Nephron progenitor cell (in vitro differentiated cells): ENCODE data around the gene DAB2IP.

Experiments used
- DNase-seq: peaks from one replicate; pipeline ENCODE4 v3.0.0; 2021
- H3K27ac Mint-ChIP-seq: 2 replicates; pipeline ENCODE4 v1.8.0; 2021; ENCODE audit warnings: mild to moderate bottlenecking, moderate library complexity, mixed read lengths
- H3K27me3 Mint-ChIP-seq: 2 replicates; pipeline ENCODE4 v1.8.0; 2021; ENCODE audit warnings: mild to moderate bottlenecking, low read depth, mixed read lengths; ENCODE audit not compliant: poor library complexity
- H3K36me3 Mint-ChIP-seq: 2 replicates; pipeline ENCODE4 v1.8.0; 2021; ENCODE audit warnings: low read depth, mixed read lengths
- H3K4me1 Mint-ChIP-seq: 2 replicates; pipeline ENCODE4 v1.8.0; 2021; ENCODE audit warnings: mixed read lengths
- H3K4me3 Mint-ChIP-seq: 2 replicates; pipeline ENCODE4 v1.8.0; 2021; ENCODE audit warnings: mild to moderate bottlenecking, moderate library complexity, mixed read lengths
- H3K9me3 Mint-ChIP-seq: 2 replicates; pipeline ENCODE4 v1.8.0; 2021; ENCODE audit warnings: mild to moderate bottlenecking, moderate library complexity, mixed read lengths
- CTCF ChIP-seq: fragments of 200-600 bp; sonication (generic); IDR thresholded peaks from 2 replicates; pipeline ENCODE4 v1.5.0; 2021; ENCODE audit warnings: antibody characterized with exemption

The DAB2IP gene

GRCh38 chr9:121717141-121717991, 65.9 kb downstream of the DAB2IP start:
- Mint-ChIP-seq H3K27ac (peak overlapping the region; percentile 93), H3K4me1 (peaks cover 64% of the 10 kb centered on the region), H3K9me3 (no peaks in the 10 kb centered on the region), H3K36me3 (peaks cover 10% of the 10 kb centered on the region), H3K27me3 (no peaks in the 10 kb centered on the region), H3K4me3 (peak overlapping the region; percentile 49)
- no peak for TF ChIP-seq CTCF
- no peak for DNase-seq

GRCh38 chr9:121718084-121718483, 66.7 kb downstream of the DAB2IP start:
- Mint-ChIP-seq H3K9me3 (no peaks in the 10 kb centered on the region), H3K4me3 (peak overlapping the region; percentile 49), H3K27me3 (no peaks in the 10 kb centered on the region), H3K27ac (peak overlapping the region; percentile 93), H3K36me3 (peaks cover 10% of the 10 kb centered on the region), H3K4me1 (peaks cover 66% of the 10 kb centered on the region)
- DNase-seq: peak; percentile 49
- no peak for TF ChIP-seq CTCF

GRCh38 chr9:121718501-121718900, 67.1 kb downstream of the DAB2IP start:
- Mint-ChIP-seq H3K27me3 (no peaks in the 10 kb centered on the region), H3K4me3 (no peak overlapping the region), H3K36me3 (peaks cover 9% of the 10 kb centered on the region), H3K4me1 (peaks cover 69% of the 10 kb centered on the region), H3K27ac (no peak overlapping the region), H3K9me3 (no peaks in the 10 kb centered on the region)
- no peak for DNase-seq
- TF ChIP-seq CTCF: no peak

GRCh38 chr9:121720311-121721057, 69.0 kb downstream of the DAB2IP start:
- DNase-seq: no peak
- no peak overlapping the region for H3K27ac Mint-ChIP-seq
- H3K36me3 Mint-ChIP-seq: no peaks in the 10 kb centered on the region
- H3K9me3 Mint-ChIP-seq: no peaks in the 10 kb centered on the region
- TF ChIP-seq CTCF: no peak
- H3K27me3 Mint-ChIP-seq: no peaks in the 10 kb centered on the region
- H3K4me3 Mint-ChIP-seq: no peak overlapping the region
- H3K4me1 Mint-ChIP-seq: peaks cover 80% of the 10 kb centered on the region

- no peak overlapping the region for H3K27ac Mint-ChIP-seq
These were observed 69.6 kb downstream of the DAB2IP start for GRCh38 chr9:121721058-121721350.

More at GRCh38 chr9:121721058-121721350, 69.6 kb downstream of the DAB2IP start:
- no peaks in the 10 kb centered on the region for H3K9me3 Mint-ChIP-seq
- DNase-seq: no peak
- no peaks in the 10 kb centered on the region for H3K36me3 Mint-ChIP-seq
- H3K4me1 Mint-ChIP-seq: peaks cover 84% of the 10 kb centered on the region
- TF ChIP-seq CTCF: no peak
- no peaks in the 10 kb centered on the region for H3K27me3 Mint-ChIP-seq
- H3K4me3 Mint-ChIP-seq: peak overlapping the region; percentile 27
